T47D (cell line): ENCODE measurements around the gene VEPH1.
"Not testable (repeated sequence)": the region's sequence is repeated elsewhere in the genome, so short reads cannot be mapped to it uniquely, and the experiment has no call there.

Experiments used
- DNase-seq, 2 experiments: peaks; one replicate each; pipeline versions ENCODE4 v3.0.0 to v3.0.0-alpha.2; 2011 to 2012; ENCODE audit warnings: low read depth in 1 of 2, low spot score in 1 of 2
- JUND ChIP-seq: IDR thresholded peaks from 2 replicates; pipeline ENCODE4 v1.6.1; 2012; ENCODE audit warnings: low read depth
- in situ Hi-C: cut with HindIII; loops from 2 replicates; pipeline ENCODE4 v1.10.0; 2016; ENCODE audit warnings: low sequenced_read_pairs, low pct_unique_long_range_greater_than_20kb

Gene VEPH1

GRCh38 chr3:157329551-157329950 lies 173.7 kb downstream of the VEPH1 start:
- TF ChIP-seq JUND, result no peak
- in situ Hi-C loops, result no loop called here
- DNase-seq, result no peak

DNA sequence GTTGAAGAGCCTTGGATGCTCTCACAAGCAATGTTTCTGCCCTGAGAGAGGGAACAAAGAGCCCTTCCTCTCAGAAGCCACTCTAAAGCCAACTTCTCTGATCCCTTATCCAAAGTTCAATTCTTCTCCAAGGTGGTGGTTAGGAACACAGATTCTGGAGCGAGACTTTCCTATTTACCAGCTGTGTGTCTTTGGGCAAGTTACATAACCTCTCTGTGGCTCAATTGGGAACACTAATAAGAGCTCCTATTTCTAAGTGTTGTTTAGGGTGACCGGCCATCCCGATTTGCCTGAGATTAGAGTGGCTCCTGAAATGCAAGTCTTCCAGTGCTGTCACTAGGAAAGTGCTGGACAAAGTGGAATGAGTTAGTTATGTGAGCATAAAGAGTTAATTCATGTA lies 175.4 kb downstream of the VEPH1 start:
- in situ Hi-C loops, result no loop called here
- no peak for TF ChIP-seq JUND
- no peak for DNase-seq

GRCh38 chr3:157327018-157327417 lies 176.2 kb downstream of the VEPH1 start:
- in situ Hi-C loops, result no loop called here
- DNase-seq, result no peak
- no peak for TF ChIP-seq JUND

GRCh38 chr3:157324869-157325268 lies 178.3 kb downstream of the VEPH1 start:
- in situ Hi-C loops, DNase-seq: not testable (repeated sequence)

DNA sequence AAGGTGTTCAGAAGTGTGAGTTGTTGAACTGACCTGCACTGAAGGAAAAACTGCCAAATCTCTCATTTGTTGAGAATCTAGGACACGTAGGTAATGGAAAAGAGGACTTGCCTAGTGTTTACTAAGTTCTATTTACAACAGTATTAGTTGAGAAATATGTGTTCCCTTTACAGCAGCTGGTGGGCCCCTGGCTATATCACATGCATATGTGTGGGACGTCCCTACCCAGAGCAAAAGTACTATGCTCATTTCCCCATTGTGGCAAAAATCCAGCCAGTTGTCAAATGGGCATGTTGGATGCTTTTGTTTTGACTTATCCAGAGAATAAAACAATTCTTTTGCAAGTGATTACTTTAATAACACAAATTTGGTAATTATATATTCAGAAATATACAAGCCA lies 179.9 kb downstream of the VEPH1 start:
- in situ Hi-C loops, result no loop called here
- TF ChIP-seq JUND, result no peak
- DNase-seq, result no peak

DNA sequence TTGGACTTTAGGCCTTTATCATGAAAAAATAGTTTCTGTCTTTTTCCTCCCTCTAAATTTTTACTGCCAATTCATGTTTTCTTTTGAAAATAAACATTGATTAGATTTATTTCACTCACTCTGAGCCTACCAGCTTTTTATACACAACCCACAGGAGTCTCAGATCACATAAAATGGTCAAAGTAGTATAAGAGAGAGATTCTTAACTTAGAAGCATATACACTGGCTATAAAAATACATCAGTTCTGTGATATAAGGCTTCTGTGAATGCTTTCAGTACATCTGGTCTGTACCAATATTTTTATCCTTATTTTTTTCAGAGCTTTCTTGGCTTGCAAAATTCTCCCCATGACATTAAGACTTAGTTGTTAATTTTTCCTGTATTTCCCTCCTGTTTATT lies 183.5 kb downstream of the VEPH1 start:
- no peak for TF ChIP-seq JUND
- in situ Hi-C loops, result no loop called here
- no peak for DNase-seq

- in situ Hi-C loops, result no loop called here
- TF ChIP-seq JUND, result no peak
- no peak for DNase-seq
These were observed 184.5 kb downstream of the VEPH1 start for GRCh38 chr3:157318639-157319288.

DNA sequence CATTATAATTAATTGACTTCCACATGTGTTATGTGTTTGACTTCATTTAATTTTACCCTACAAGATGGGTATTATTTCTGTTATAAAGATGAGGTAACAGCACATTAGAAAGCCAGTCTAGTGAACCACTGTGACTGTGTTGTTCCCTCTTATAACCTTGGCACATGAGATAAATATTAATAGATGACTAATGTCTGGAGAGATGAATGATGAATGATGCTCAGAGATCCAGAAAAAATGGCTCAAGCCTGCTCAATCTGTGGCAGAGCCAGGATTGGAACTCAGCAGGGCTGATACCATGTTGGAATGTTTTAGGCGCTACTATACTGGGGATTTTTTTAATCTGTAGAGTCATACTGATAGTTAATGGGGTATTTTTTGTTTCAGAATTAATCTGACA lies 185.3 kb downstream of the VEPH1 start:
- in situ Hi-C loops, result no loop called here
- TF ChIP-seq JUND, result no peak
- DNase-seq, result no peak

DNA sequence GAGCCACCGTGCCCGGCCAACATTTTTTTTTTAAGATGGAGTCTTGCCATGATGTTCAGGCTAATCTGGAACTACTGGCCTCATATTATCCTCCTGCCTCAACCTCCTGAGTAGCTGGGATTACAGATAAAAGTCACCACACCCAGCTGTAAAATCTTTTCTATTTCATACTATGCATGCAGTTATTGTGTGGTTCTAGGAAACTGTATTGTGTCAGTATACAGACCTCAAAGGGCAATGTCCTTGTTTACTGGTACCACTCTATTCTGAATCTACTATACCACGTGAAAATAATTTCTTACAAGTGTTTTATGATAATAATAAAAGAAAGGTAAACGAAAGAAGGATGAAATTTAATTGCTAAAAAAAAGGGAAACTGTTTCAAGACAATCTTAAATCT lies 190.0 kb downstream of the VEPH1 start:
- TF ChIP-seq JUND, result no peak
- in situ Hi-C loops, result no loop called here
- no peak for DNase-seq

DNA sequence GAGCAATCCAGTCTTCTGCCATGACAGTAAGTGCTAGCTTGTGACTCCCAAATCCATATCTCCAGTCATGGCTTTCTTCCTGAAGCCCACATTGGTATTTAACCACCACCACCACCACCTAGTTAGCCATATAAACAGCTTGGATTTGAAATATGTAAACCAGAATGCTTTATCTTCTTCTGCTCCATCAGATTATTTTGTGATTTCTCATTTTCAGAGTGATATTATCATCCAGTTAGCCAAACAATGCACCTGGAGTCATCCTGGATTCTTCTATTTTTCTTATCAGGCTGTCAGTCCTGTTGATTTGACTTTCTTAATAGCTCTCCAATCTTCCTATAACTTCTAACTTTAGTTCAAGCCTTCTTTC lies 190.9 kb downstream of the VEPH1 start:
- TF ChIP-seq JUND, result no peak
- in situ Hi-C loops, result no loop called here
- no peak for DNase-seq

- no peak for TF ChIP-seq JUND
- in situ Hi-C loops, result no loop called here
- DNase-seq, result no peak
These were observed 191.4 kb downstream of the VEPH1 start for GRCh38 chr3:157311633-157312375.

GRCh38 chr3:157310329-157311052 lies 192.7 kb downstream of the VEPH1 start:
- peak in 1 of 2 experiments; percentile 8 for DNase-seq
- no peak for TF ChIP-seq JUND
- in situ Hi-C loops, result no loop called here

DNA sequence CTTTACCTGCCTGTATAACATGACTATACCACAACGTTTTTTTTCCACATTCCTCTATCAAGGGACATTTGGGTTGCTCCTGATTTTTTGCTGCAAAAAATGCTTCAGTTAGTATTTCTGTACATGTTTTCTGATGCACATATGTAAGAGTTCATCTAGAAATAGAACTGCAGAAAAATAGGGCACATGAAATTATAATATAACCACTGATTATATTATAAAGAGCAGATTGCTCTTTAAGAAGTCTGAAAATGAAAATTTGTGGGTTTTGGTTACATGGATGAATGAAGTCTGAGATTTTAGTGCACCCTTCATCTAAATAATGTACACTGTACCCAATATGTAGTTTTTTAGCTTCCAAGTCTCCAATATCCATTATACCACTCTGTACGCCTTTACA lies 196.7 kb downstream of the VEPH1 start:
- in situ Hi-C loops, result no loop called here
- DNase-seq, result no peak
- TF ChIP-seq JUND, result no peak
